H9 (cell line): Measurements from ENCODE around the gene MSRB1. TPM values are rescaled to one million over a fixed set of nuclear protein-coding genes. Genes with fewer than 3 reads are reported as not detected.
A peak's percentile ranks its signal among the peaks of the same experiment; 100 is the strongest.

Experiments
- DNase-seq: peaks from one replicate; pipeline ENCODE4 v3.0.0-alpha.2; 2017
- H2AFZ ChIP-seq: one replicate; pipeline ENCODE4 v1.6.1; 2013; ENCODE audit warnings: mild to moderate bottlenecking, low read length, control low read depth, moderate library complexity
- H2AK5ac ChIP-seq: 2 replicates; pipeline ENCODE4 v1.6.1; 2013; ENCODE audit warnings: low read length, control low read depth, mixed read lengths; ENCODE audit not compliant: insufficient read length
- H2BK120ac ChIP-seq: one replicate; pipeline ENCODE4 v1.6.1; 2013; ENCODE audit warnings: low read depth, mild to moderate bottlenecking, low read length, control low read depth, inconsistent platforms; ENCODE audit not compliant: poor library complexity, severe bottlenecking
- H2BK12ac ChIP-seq: 2 replicates; pipeline ENCODE4 v1.6.1; 2013; ENCODE audit warnings: low read length, control low read depth, mixed read lengths, low read depth; ENCODE audit not compliant: insufficient read length
- H2BK15ac ChIP-seq: 2 replicates; pipeline ENCODE4 v1.6.1; 2013; ENCODE audit warnings: low read depth, low read length, control low read depth
- H2BK20ac ChIP-seq: one replicate; pipeline ENCODE4 v1.6.1; 2013; ENCODE audit warnings: low read depth, mild to moderate bottlenecking, low read length, control low read depth, inconsistent platforms; ENCODE audit not compliant: poor library complexity, severe bottlenecking
- H2BK5ac ChIP-seq: 2 replicates; pipeline ENCODE4 v1.6.1; 2013; ENCODE audit warnings: low read length, control low read depth, mixed read lengths; ENCODE audit not compliant: insufficient read length
- H3K14ac ChIP-seq: 2 replicates; pipeline ENCODE4 v1.6.1; 2013; ENCODE audit warnings: low read length, control low read depth; ENCODE audit not compliant: insufficient read depth
- H3K18ac ChIP-seq: 2 replicates; pipeline ENCODE4 v1.6.1; 2013; ENCODE audit warnings: low read depth, mild to moderate bottlenecking, mixed read lengths, low read length, control low read depth; ENCODE audit not compliant: insufficient read length
- H3K23ac ChIP-seq: 2 replicates; pipeline ENCODE4 v1.6.1; 2013; ENCODE audit warnings: low read length, control low read depth, mixed read lengths, low read depth; ENCODE audit not compliant: insufficient read length
- H3K23me2 ChIP-seq: 2 replicates; pipeline ENCODE4 v1.6.1; 2013; ENCODE audit warnings: low read depth, mild to moderate bottlenecking, mixed read lengths, low read length, control low read depth; ENCODE audit not compliant: insufficient read length, poor library complexity, severe bottlenecking
- H3K27ac ChIP-seq: 2 replicates; pipeline ENCODE4 v1.5.1; 2013; ENCODE audit warnings: low read length, control low read depth, mixed read lengths, low read depth; ENCODE audit not compliant: insufficient read length
- H3K27me3 ChIP-seq: 2 replicates; pipeline ENCODE4 v1.6.1; 2013; ENCODE audit warnings: low read length, control low read depth, inconsistent platforms; ENCODE audit not compliant: insufficient read depth
- H3K4ac ChIP-seq: 2 replicates; pipeline ENCODE4 v1.6.1; 2013; ENCODE audit warnings: low read depth, mild to moderate bottlenecking, control low read depth, inconsistent platforms, low read length, moderate library complexity
- H3K4me1 ChIP-seq: 2 replicates; pipeline ENCODE4 v1.6.1; 2013; ENCODE audit warnings: low read length, control low read depth, inconsistent platforms; ENCODE audit not compliant: insufficient read depth
- H3K4me2 ChIP-seq: 2 replicates; pipeline ENCODE4 v1.6.1; 2013; ENCODE audit warnings: low read length, control low read depth, mixed read lengths; ENCODE audit not compliant: insufficient read length, insufficient read depth
- H3K56ac ChIP-seq: 2 replicates; pipeline ENCODE4 v1.6.1; 2013; ENCODE audit warnings: low read depth, mild to moderate bottlenecking, mixed read lengths, low read length, control low read depth; ENCODE audit not compliant: insufficient read length
- H3K79me1 ChIP-seq: 2 replicates; pipeline ENCODE4 v1.6.1; 2013; ENCODE audit warnings: low read depth, mild to moderate bottlenecking, moderate library complexity, low read length, control low read depth, inconsistent platforms; ENCODE audit not compliant: insufficient read depth, poor library complexity, severe bottlenecking
- H3K79me2 ChIP-seq: 2 replicates; pipeline ENCODE4 v1.6.1; 2013; ENCODE audit warnings: low read length, control low read depth, inconsistent platforms; ENCODE audit not compliant: insufficient read depth
- H3K9ac ChIP-seq: 2 replicates; pipeline ENCODE4 v1.6.1; 2013; ENCODE audit warnings: low read length, control low read depth, mixed read lengths; ENCODE audit not compliant: insufficient read length; ENCODE audit errors: extremely low read depth
- H3K9me3 ChIP-seq: one replicate; pipeline ENCODE4 v1.6.1; 2013; ENCODE audit warnings: low read depth, low read length, inconsistent platforms; ENCODE audit not compliant: control insufficient read depth
- H3T11ph ChIP-seq: one replicate; pipeline ENCODE4 v1.6.1; 2013; ENCODE audit warnings: mild to moderate bottlenecking, low read length, control low read depth, inconsistent platforms
- H4K20me1 ChIP-seq: one replicate; pipeline ENCODE4 v1.6.1; 2013; ENCODE audit not compliant: control insufficient read depth, insufficient read length, insufficient read depth
- H4K5ac ChIP-seq: 2 replicates; pipeline ENCODE4 v1.6.1; 2013; ENCODE audit warnings: low read depth, mild to moderate bottlenecking, mixed read lengths, low read length, control low read depth; ENCODE audit not compliant: insufficient read length
- H4K8ac ChIP-seq: replicated peaks from 2 replicates; pipeline ENCODE4 v1.6.1; 2013; ENCODE audit warnings: low read length, control low read depth, mixed read lengths, low read depth; ENCODE audit not compliant: insufficient read length
- H4K91ac ChIP-seq: 2 replicates; pipeline ENCODE4 v1.6.1; 2013; ENCODE audit warnings: low read depth, mild to moderate bottlenecking, moderate library complexity, mixed read lengths, low read length, control low read depth; ENCODE audit not compliant: insufficient read length
- H3K27ac Mint-ChIP-seq, 3 experiments: 2 replicates in 2 of 3; 3 replicates in 1 of 3; pipeline ENCODE4 v1.8.0; 2020 to 2021; ENCODE audit warnings: mixed read lengths in 3 of 3, mild to moderate bottlenecking in 1 of 3, moderate library complexity in 1 of 3
- H3K27me3 Mint-ChIP-seq: 2 replicates; pipeline ENCODE4 v1.8.0; 2021; ENCODE audit warnings: low read depth, mild to moderate bottlenecking, moderate library complexity, mixed read lengths
- H3K36me3 Mint-ChIP-seq, 3 experiments: 2 replicates in 2 of 3; 3 replicates in 1 of 3; pipeline ENCODE4 v1.8.0; 2020 to 2021; ENCODE audit warnings: low read depth in 3 of 3, mixed read lengths in 3 of 3; ENCODE audit not compliant: insufficient read depth in 1 of 3
- H3K4me1 Mint-ChIP-seq, 2 experiments: 2 replicates each; pipeline ENCODE4 v1.8.0; 2020; ENCODE audit warnings: mixed read lengths in 2 of 2
- H3K4me3 Mint-ChIP-seq, 2 experiments: 2 replicates in 1 of 2; 3 replicates in 1 of 2; pipeline ENCODE4 v1.8.0; 2020 to 2021; ENCODE audit warnings: mild to moderate bottlenecking in 2 of 2, mixed read lengths in 2 of 2, moderate library complexity in 1 of 2
- H3K9me3 Mint-ChIP-seq, 2 experiments: 2 replicates in 1 of 2; 3 replicates in 1 of 2; pipeline ENCODE4 v1.8.0; 2020; ENCODE audit warnings: mild to moderate bottlenecking in 2 of 2, mixed read lengths in 2 of 2, moderate library complexity in 1 of 2
- CTCF ChIP-seq: fragments of 200-600 bp; sonication (generic); conservative IDR thresholded peaks from 3 replicates; pipeline ENCODE4 v1.8.0; 2021; ENCODE audit warnings: antibody characterized with exemption, mild to moderate bottlenecking
- WGBS: extraction: QIAGEN DNeasy Blood & Tissue Kit; methylation state at CpG from one replicate; pipeline ENCODE4 v1.1.7; 2013; ENCODE audit warnings: missing lambda C conversion rate, low lambda C conversion rate, mixed read lengths; ENCODE audit not compliant: insufficient read length; ENCODE audit errors: extremely low coverage; 5-methylcytosine and 5-hydroxymethylcytosine counted together
- total RNA-seq: library from RNA; stranded (reverse); gene quantifications from 2 replicates; pipeline ENCODE4 v1.2.1, GENCODE V29; 2021

MSRB1 gene
- total RNA-seq, 1 experiment from 2014 or later: 25.7 TPM

- Mint-ChIP-seq H3K27me3 (peaks cover 18% of the 10 kb centered on the region), H3K27ac (peak overlapping the region in 2 of 3 experiments; percentile 75 to 96; a peak in 2 of 7 replicates), H3K4me1 (peaks cover 29 to 47% of the 10 kb centered on the region in 2 experiments), H3K36me3 (peaks cover 27 to 39% (median 33%) of the 10 kb centered on the region in 3 experiments), H3K9me3 (peaks cover 0 to 3% of the 10 kb centered on the region in 2 experiments; a peak in 1 of 5 replicates), H3K4me3 (peak overlapping the region; percentile 95 to 97; a peak in 4 of 5 replicates)
- H3K4me2 ChIP-seq: peak overlapping the region; percentile 79
- no peak overlapping the region for H2BK20ac ChIP-seq
- H3K27ac ChIP-seq: no peak overlapping the region
- H4K20me1 ChIP-seq: no peaks in the 10 kb centered on the region
- no peaks in the 10 kb centered on the region for H3K27me3 ChIP-seq
- no peak overlapping the region for H3K23ac ChIP-seq
- no peak overlapping the region for H3K56ac ChIP-seq
- H3K9me3 ChIP-seq: no peaks in the 10 kb centered on the region
- no peak overlapping the region for H3K9ac ChIP-seq
- H2BK12ac ChIP-seq: no peak overlapping the region
- no peak overlapping the region for H3K4ac ChIP-seq
- no peak overlapping the region for H2BK5ac ChIP-seq
- H3K79me2 ChIP-seq: peaks cover 18% of the 10 kb centered on the region
- no peak overlapping the region for H3T11ph ChIP-seq
- DNase-seq: no peak
- no peak overlapping the region for H4K91ac ChIP-seq
- H2AFZ ChIP-seq: no peak overlapping the region
- no peak overlapping the region for H2AK5ac ChIP-seq
- H2BK120ac ChIP-seq: no peak overlapping the region
- no CpG with 5 or more reads among the region's 6 CpGs for WGBS
- H4K8ac ChIP-seq: no peak overlapping the region
- H4K5ac ChIP-seq: no peak overlapping the region
- peaks cover 23% of the 10 kb centered on the region for H3K23me2 ChIP-seq
- no peaks in the 10 kb centered on the region for H3K79me1 ChIP-seq
- no peak overlapping the region for H2BK15ac ChIP-seq
- H3K14ac ChIP-seq: no peak overlapping the region
- no peak overlapping the region for H3K18ac ChIP-seq
- TF ChIP-seq CTCF: no peak
- H3K4me1 ChIP-seq: no peaks in the 10 kb centered on the region
These were observed 18.7 kb upstream of the MSRB1 start for GRCh38 chr16:1961651-1962067.
